ENCODE data around the gene HSD3B2.

Gene HSD3B2

DNA sequence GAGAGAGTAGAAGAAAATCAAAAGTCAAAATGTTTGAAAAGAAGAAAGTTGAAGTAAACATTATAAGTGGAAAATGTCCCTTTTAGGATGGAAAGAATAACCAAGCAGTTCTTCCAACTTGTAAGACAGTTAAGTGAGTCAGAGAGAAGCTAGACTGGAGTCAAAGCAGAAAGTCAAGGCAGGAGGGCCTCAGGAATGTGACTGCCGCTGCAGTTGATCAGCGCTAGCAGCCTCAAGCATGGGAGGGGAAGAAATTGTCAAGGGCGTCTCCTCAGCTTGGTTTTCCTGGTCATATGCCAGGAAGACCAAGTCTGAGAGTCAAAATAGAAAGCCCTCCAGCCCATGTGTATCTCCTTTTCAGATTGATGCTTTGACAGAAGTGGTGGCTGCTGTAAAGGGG lies 23.2 kb upstream of the HSD3B2 start:
- H3K9me3 ChIP-seq (ENCODE audit: control insufficient read depth, low read length): no peaks in the 10 kb centered on the region
- H3K4me1 ChIP-seq: no peaks in the 10 kb centered on the region
- H3K4me3 ChIP-seq (ENCODE audit: low read depth, low read length): no peak overlapping the region
- no peak overlapping the region for H3K27ac ChIP-seq
- H3K27me3 ChIP-seq (ENCODE audit: control insufficient read depth, insufficient read depth, low read length): no peaks in the 10 kb centered on the region
- TF ChIP-seq, protein P1, sequence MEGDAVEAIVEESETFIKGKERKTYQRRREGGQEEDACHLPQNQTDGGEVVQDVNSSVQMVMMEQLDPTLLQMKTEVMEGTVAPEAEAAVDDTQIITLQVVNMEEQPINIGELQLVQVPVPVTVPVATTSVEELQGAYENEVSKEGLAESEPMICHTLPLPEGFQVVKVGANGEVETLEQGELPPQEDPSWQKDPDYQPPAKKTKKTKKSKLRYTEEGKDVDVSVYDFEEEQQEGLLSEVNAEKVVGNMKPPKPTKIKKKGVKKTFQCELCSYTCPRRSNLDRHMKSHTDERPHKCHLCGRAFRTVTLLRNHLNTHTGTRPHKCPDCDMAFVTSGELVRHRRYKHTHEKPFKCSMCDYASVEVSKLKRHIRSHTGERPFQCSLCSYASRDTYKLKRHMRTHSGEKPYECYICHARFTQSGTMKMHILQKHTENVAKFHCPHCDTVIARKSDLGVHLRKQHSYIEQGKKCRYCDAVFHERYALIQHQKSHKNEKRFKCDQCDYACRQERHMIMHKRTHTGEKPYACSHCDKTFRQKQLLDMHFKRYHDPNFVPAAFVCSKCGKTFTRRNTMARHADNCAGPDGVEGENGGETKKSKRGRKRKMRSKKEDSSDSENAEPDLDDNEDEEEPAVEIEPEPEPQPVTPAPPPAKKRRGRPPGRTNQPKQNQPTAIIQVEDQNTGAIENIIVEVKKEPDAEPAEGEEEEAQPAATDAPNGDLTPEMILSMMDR (IDR thresholded peaks at IDR 0.05): no peak
- no peak overlapping the region for H3K4me2 ChIP-seq (ENCODE audit: low read length)
- H3K9ac ChIP-seq: no peak overlapping the region
- H2AFZ ChIP-seq: no peak overlapping the region
- no peaks in the 10 kb centered on the region for H3K36me3 ChIP-seq (ENCODE audit: control insufficient read depth, insufficient read depth, low read length)
- H3K79me2 ChIP-seq: no peaks in the 10 kb centered on the region

DNA sequence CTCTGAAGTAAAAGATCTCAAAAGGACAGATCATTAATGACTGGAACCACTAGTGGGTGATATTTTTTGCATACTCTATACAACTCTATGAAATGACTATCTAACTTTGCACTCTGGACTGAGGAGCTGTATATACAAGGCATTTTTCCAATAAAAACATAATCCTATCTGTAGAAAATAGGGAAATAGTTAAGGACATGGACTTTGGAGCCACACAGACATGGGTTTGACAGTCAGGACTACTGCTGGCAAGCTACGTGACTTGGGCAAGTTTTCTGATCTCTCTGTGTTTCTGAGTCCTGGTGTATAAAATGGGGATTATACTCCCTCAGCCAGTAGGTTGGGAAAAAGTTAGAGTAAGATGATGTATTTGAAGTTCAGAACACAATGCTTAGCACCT lies 20.9 kb upstream of the HSD3B2 start:
- H3K27me3 ChIP-seq (ENCODE audit: control insufficient read depth, insufficient read depth, low read length): no peaks in the 10 kb centered on the region
- no peak overlapping the region for H2AFZ ChIP-seq
- H3K4me1 ChIP-seq: no peaks in the 10 kb centered on the region
- no peak overlapping the region for H3K27ac ChIP-seq
- no peak overlapping the region for H3K4me3 ChIP-seq (ENCODE audit: low read depth, low read length)
- no peak overlapping the region for H3K4me2 ChIP-seq (ENCODE audit: low read length)
- no peak overlapping the region for H3K9ac ChIP-seq
- H3K79me2 ChIP-seq: no peaks in the 10 kb centered on the region
- TF ChIP-seq, protein P1 (IDR thresholded peaks at IDR 0.05): no peak
- H3K9me3 ChIP-seq (ENCODE audit: control insufficient read depth, low read length): no peaks in the 10 kb centered on the region
- no peaks in the 10 kb centered on the region for H3K36me3 ChIP-seq (ENCODE audit: control insufficient read depth, insufficient read depth, low read length)

DNA sequence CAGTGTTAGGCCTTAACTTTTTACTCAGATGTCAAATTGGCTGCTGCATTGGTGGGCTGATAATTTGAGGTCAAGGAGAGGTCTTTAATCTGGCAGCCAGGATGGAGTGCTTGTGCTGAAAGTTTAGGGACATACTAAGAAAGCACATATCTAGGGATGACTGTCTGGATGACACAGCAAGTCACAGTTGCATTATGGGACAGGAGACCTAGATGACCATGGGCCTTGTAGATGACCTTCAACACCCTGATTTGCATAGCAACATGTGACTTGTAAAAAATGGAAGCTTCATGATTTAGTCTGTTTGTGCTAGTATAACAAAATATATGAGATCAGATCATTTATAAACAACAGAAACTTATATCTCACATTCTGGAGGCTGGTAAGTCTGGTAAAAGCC lies 18.0 kb upstream of the HSD3B2 start:
- Histone ChIP-seq H3K27ac (no peak overlapping the region), H3K27me3 (ENCODE audit: control insufficient read depth, insufficient read depth, low read length) (no peaks in the 10 kb centered on the region), H3K79me2 (no peaks in the 10 kb centered on the region), H3K4me1 (no peaks in the 10 kb centered on the region), H3K4me3 (ENCODE audit: low read depth, low read length) (no peak overlapping the region), H3K4me2 (ENCODE audit: low read length) (no peak overlapping the region), H3K9ac (no peak overlapping the region), H2AFZ (no peak overlapping the region), H3K36me3 (ENCODE audit: control insufficient read depth, insufficient read depth, low read length) (no peaks in the 10 kb centered on the region), H3K9me3 (ENCODE audit: control insufficient read depth, low read length) (no peaks in the 10 kb centered on the region)
- TF ChIP-seq, protein P1 (IDR thresholded peaks at IDR 0.05): no peak

DNA sequence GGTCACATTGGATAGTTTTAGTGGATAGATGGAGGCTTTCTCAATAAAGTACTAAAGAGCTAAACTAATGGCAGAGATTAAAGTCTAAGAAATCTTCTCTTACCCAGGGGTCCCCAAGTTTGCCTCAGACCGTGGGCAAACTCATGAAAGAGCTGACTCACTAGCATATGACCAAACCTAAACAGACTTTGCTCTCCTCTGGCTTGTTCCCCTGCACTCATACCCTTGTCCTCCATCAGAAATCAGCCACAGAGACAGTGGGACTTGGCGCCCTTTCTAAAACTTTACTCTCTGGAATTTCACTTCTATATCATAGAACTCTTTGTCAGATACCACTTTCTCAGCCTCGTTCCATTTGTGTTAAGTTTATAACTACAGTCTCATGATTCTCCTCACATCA lies 17.0 kb upstream of the HSD3B2 start:
- no peak overlapping the region for H3K4me3 ChIP-seq (ENCODE audit: low read depth, low read length)
- no peak overlapping the region for H3K4me2 ChIP-seq (ENCODE audit: low read length)
- no peaks in the 10 kb centered on the region for H3K27me3 ChIP-seq (ENCODE audit: control insufficient read depth, insufficient read depth, low read length)
- no peaks in the 10 kb centered on the region for H3K9me3 ChIP-seq (ENCODE audit: control insufficient read depth, low read length)
- H2AFZ ChIP-seq: no peak overlapping the region
- H3K9ac ChIP-seq: no peak overlapping the region
- no peaks in the 10 kb centered on the region for H3K4me1 ChIP-seq
- no peaks in the 10 kb centered on the region for H3K36me3 ChIP-seq (ENCODE audit: control insufficient read depth, insufficient read depth, low read length)
- H3K27ac ChIP-seq: no peak overlapping the region
- TF ChIP-seq, protein P1 (IDR thresholded peaks at IDR 0.05): no peak
- no peaks in the 10 kb centered on the region for H3K79me2 ChIP-seq

DNA sequence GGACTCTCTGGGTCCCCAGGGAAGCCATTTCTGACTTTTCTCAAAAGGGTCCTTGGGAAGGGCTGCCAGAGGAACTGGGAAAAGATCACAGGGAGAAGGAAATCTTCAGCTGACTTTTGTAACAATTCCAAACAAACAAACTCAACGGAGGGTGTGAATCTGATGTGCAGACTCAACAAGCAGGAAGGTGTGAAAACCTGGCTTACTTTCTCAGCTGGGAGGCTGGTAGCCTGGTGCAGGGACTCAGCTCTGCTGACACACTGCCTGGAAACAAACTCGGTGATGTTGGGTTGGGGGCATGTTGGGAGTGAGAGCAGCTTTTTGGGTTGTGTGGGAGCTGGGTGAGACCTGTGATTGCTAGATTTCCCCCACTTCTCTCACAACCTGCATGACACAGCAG lies 10.2 kb upstream of the HSD3B2 start:
- H3K4me3 ChIP-seq (ENCODE audit: low read depth, low read length): no peak overlapping the region
- H2AFZ ChIP-seq: no peak overlapping the region
- H3K9ac ChIP-seq: no peak overlapping the region
- H3K9me3 ChIP-seq (ENCODE audit: control insufficient read depth, low read length): no peaks in the 10 kb centered on the region
- H3K4me1 ChIP-seq: no peaks in the 10 kb centered on the region
- TF ChIP-seq, protein P1 (IDR thresholded peaks at IDR 0.05): no peak
- H3K36me3 ChIP-seq (ENCODE audit: control insufficient read depth, insufficient read depth, low read length): no peaks in the 10 kb centered on the region
- H3K27ac ChIP-seq: no peak overlapping the region
- H3K27me3 ChIP-seq (ENCODE audit: control insufficient read depth, insufficient read depth, low read length): no peaks in the 10 kb centered on the region
- H3K79me2 ChIP-seq: no peaks in the 10 kb centered on the region
- H3K4me2 ChIP-seq (ENCODE audit: low read length): no peak overlapping the region

Measured in parathyroid adenoma (tissue), 2 donors.